Measurements from ENCODE around the gene SLC4A1AP.

The SLC4A1AP gene

DNA sequence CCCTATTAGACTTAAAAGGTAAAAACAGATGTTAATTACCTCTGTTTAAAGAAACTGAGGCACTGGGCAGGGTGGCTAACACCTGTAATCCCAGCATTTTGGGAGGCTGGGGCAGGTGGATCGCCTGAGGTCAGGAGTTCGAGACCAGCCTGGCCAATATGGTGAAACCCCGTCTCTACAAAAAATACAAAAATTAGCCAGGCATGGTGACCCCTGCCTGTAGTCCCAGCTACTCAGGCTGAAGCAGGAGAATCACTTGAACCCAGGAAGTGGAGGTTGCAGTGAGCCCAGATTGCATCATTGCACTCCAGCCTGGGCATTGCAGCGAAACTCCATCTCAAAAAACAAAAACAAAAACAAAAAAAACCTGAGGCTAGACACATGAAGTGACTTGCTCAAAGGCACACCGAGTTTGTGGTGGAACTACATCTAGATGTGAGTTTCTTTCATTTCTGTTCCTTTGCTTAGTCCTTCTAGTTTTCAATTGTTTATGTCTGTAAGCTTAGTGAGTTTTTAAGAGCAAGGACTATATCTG is 40.7 kb downstream of the SLC4A1AP start:
- no peak overlapping the region for H3K4me3 ChIP-seq (ENCODE audit: low read length)
- DNase-seq (ENCODE audit: low read depth), result peak; percentile 51
- TF ChIP-seq, protein P1, sequence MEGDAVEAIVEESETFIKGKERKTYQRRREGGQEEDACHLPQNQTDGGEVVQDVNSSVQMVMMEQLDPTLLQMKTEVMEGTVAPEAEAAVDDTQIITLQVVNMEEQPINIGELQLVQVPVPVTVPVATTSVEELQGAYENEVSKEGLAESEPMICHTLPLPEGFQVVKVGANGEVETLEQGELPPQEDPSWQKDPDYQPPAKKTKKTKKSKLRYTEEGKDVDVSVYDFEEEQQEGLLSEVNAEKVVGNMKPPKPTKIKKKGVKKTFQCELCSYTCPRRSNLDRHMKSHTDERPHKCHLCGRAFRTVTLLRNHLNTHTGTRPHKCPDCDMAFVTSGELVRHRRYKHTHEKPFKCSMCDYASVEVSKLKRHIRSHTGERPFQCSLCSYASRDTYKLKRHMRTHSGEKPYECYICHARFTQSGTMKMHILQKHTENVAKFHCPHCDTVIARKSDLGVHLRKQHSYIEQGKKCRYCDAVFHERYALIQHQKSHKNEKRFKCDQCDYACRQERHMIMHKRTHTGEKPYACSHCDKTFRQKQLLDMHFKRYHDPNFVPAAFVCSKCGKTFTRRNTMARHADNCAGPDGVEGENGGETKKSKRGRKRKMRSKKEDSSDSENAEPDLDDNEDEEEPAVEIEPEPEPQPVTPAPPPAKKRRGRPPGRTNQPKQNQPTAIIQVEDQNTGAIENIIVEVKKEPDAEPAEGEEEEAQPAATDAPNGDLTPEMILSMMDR (IDR thresholded peaks at IDR 0.05; ENCODE audit: insufficient read depth, low read depth, low read length, missing control alignments), result no peak

DNA sequence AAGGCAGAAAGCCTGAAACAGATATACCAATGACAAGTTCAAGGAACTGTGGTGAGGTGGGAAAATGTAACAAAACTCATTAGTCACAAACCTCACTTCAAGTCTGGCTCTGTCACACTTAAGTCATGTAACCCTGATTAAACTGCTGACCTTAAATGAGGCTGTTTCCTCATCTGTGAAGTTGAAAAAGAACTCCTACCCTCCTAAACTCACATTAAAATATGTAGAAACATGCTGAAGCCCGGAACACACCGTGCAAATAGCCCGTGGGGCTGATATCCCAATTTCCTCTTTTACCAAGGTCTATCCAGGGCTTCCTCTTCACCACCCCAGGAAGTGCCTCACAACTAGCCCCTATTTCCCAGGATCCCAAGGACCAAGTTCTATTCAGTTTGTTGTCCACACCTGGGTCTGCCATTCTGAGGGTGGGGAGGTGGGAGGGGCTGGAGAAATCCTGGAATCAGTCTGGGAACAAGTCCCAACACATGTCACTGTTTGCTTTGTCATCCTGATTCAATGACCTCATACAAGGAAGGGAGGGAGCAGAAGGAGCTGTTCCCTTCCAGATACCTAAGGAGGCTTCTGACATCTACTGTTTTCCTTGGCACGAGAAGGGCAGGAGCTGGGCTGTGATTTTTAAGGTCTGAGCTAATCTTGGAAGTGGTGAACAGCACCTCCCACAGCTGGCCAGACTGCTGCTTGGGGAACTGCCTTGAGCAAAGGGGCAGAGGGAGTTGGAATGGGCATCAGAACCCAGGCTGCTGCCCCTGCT is 42.3 kb downstream of the SLC4A1AP start:
- peak; percentile 100 for DNase-seq (ENCODE audit: low read depth)
- no peak overlapping the region for H3K4me3 ChIP-seq (ENCODE audit: low read length)
- TF ChIP-seq, protein P1 (IDR thresholded peaks at IDR 0.05; ENCODE audit: insufficient read depth, low read depth, low read length, missing control alignments), result no peak

DNA sequence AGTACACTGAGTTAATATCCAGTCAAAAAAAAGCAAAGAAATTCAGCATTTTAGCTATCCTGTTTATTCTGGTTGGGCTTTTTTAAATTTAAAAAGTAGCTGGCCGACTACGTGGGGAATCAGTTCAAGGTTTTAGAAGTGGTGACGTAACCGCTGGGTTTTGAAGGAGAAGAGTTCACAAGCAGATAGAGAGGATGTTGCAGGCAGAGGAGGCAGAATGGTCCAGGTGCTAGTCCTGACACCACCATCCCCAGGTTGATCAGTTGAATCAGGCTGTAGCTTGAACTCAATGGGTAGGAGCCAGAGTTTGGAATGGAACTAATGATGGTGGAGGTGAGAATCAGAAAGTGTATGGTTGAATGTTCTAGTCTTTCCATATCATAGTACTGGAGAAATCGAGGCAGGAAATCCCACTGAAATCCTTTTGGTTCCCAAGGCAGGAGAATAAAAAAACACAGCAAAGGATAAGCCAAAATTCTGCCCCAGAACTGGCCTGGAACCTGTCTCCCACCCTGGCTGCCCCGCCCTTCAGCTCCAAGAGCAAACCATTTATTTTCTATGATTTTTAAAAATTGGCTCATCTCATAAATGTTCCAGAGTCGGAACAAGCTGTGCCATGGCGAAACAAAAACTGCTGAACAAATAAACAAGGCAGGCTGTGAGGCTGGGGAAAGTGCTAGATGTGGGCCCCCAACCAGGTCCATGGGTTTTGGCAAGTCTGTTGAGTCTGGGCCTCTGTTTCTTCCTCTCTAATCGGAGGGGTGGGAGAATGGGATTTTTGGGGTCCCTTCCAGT is 44.0 kb downstream of the SLC4A1AP start:
- no peak overlapping the region for H3K4me3 ChIP-seq (ENCODE audit: low read length)
- TF ChIP-seq, protein P1 (IDR thresholded peaks at IDR 0.05; ENCODE audit: insufficient read depth, low read depth, low read length, missing control alignments), result no peak
- DNase-seq (ENCODE audit: low read depth), result no peak

DNA sequence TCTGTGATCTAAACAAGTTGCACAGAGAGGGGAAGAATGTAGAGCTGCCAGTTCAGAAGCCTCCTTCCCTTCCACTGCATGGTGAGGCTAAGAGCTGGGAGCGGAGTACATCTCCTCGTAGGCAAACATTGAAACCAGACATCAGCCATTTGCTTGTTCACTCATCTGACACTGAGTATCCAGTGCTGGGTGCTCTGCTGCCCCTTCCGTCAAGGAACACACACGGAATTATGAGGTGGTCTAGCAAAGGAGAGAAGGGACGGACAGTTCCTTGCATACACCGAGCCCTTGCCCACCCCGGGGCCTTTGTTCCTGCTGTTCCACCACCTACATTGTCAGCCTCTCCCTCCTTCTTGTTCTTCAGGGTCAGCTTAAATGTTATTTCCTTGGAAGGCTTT is 44.6 kb downstream of the SLC4A1AP start:
- no peak overlapping the region for H3K4me3 ChIP-seq (ENCODE audit: low read length)
- TF ChIP-seq, protein P1 (IDR thresholded peaks at IDR 0.05; ENCODE audit: insufficient read depth, low read depth, low read length, missing control alignments), result no peak
- DNase-seq (ENCODE audit: low read depth), result no peak

DNA sequence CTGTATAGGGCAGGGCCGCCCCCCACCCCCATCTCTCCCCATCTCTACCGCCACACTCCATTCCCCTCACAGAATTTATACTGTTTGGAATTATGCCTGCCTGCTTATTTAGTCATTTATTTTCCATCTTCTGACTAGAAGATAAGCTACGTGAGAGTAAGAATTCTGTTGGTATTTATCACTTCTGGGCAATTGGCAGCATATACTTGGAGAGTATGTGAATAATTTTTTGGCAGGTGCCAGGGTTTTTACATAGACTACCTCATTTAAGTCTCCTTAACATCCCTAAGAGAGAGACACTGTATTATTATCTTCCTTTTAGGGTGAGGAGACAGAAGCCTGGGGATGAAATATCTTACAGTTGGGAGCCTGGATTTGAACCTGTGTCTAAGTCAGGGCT is 45.0 kb downstream of the SLC4A1AP start:
- TF ChIP-seq, protein P1 (IDR thresholded peaks at IDR 0.05; ENCODE audit: insufficient read depth, low read depth, low read length, missing control alignments), result no peak
- no peak for DNase-seq (ENCODE audit: low read depth)
- H3K4me3 ChIP-seq (ENCODE audit: low read length), result no peak overlapping the region

DNA sequence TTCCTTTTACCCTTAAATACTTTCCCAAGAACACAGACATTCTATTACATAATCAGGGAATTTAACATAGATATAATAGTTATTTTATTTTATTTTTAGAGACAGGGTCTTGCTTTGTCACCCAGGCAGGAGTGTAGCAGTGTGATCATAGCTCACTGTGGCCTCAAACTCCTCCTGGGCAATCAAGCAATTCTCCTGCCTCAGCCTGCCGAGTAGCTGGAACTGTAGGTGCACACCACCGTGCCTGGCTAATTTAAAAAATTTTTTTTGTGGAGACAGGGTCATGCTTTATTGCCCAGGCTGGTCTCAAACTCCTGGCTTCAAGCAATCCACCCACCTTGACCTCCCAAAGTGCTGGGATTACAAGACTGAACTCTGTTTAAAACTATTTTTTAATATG is 45.6 kb downstream of the SLC4A1AP start:
- TF ChIP-seq, protein P1 (IDR thresholded peaks at IDR 0.05; ENCODE audit: insufficient read depth, low read depth, low read length, missing control alignments), result no peak
- H3K4me3 ChIP-seq (ENCODE audit: low read length), result no peak overlapping the region
- DNase-seq (ENCODE audit: low read depth), result no peak

Data from epithelial cell of esophagus (primary cell).